NB4 (cell line): ENCODE measurements around the gene NR2E3.
"Not testable (repeated sequence)": the region's sequence is repeated elsewhere in the genome, so short reads cannot be mapped to it uniquely, and the experiment has no call there.

ENCODE experiments used
- DNase-seq: peaks from one replicate; pipeline ENCODE4 v3.0.0; 2010; ENCODE audit warnings: low read depth
- H3K4me3 ChIP-seq: one replicate; pipeline ENCODE4 v1.5.1; 2011; ENCODE audit warnings: mild to moderate bottlenecking, low read depth, low read length, moderate library complexity
- MAX ChIP-seq: IDR thresholded peaks from 2 replicates; pipeline ENCODE4 v1.6.1; 2011; ENCODE audit warnings: low read depth, low read length
- MYC ChIP-seq: IDR thresholded peaks from 2 replicates; pipeline ENCODE4 v1.6.1; 2011; ENCODE audit warnings: low read depth, low read length
- POLR2A ChIP-seq: IDR thresholded peaks from 2 replicates; pipeline ENCODE4 v1.6.1; 2011; ENCODE audit warnings: mild to moderate bottlenecking; ENCODE audit not compliant: insufficient read length; ENCODE audit errors: extremely low read depth
- TF ChIP-seq, protein P1 (sequence below): IDR thresholded peaks from one replicate; pipeline ENCODE4 v1.5.1; 2012; ENCODE audit warnings: low read depth, low read length

Gene NR2E3

GRCh38 chr15:71853543-71853942 lies 43.2 kb downstream of the NR2E3 start:
- no peak overlapping the region for H3K4me3 ChIP-seq
- no peak for DNase-seq

GRCh38 chr15:71858232-71858631 lies 47.9 kb downstream of the NR2E3 start:
- H3K4me3 ChIP-seq, DNase-seq: not testable (repeated sequence)

More at GRCh38 chr15:71853543-71853942, 43.2 kb downstream of the NR2E3 start:
- TF ChIP-seq, protein P1, sequence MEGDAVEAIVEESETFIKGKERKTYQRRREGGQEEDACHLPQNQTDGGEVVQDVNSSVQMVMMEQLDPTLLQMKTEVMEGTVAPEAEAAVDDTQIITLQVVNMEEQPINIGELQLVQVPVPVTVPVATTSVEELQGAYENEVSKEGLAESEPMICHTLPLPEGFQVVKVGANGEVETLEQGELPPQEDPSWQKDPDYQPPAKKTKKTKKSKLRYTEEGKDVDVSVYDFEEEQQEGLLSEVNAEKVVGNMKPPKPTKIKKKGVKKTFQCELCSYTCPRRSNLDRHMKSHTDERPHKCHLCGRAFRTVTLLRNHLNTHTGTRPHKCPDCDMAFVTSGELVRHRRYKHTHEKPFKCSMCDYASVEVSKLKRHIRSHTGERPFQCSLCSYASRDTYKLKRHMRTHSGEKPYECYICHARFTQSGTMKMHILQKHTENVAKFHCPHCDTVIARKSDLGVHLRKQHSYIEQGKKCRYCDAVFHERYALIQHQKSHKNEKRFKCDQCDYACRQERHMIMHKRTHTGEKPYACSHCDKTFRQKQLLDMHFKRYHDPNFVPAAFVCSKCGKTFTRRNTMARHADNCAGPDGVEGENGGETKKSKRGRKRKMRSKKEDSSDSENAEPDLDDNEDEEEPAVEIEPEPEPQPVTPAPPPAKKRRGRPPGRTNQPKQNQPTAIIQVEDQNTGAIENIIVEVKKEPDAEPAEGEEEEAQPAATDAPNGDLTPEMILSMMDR = no peak
- TF ChIP-seq MAX (no peak), MYC (no peak), POLR2A (no peak)
